HAP-1 (cell line): ENCODE data around the gene FAM32A.

ENCODE experiments used
- DNase-seq, 2 experiments: peaks; one replicate each; pipeline ENCODE4 v3.0.0-alpha.2; 2016 to 2020; ENCODE audit warnings: low spot score in 2 of 2
- H3K27me3 ChIP-seq: fragments of 250-450 bp; sonication (Bioruptor Pico); 2 replicates; pipeline ENCODE4 v1.5.1; 2020; ENCODE audit warnings: low read depth, mild to moderate bottlenecking, moderate library complexity
- H3K36me3 ChIP-seq: fragments of 250-450 bp; sonication (Bioruptor Pico); replicated peaks from 2 replicates; pipeline ENCODE4 v1.5.1; 2020; ENCODE audit warnings: mild to moderate bottlenecking
- H3K4me1 ChIP-seq: fragments of 250-450 bp; sonication (Bioruptor Pico); 2 replicates; pipeline ENCODE4 v1.5.1; 2020; ENCODE audit warnings: mild to moderate bottlenecking
- H3K4me3 ChIP-seq: fragments of 250-450 bp; sonication (Bioruptor Pico); 2 replicates; pipeline ENCODE4 v1.5.1; 2020; ENCODE audit warnings: mild to moderate bottlenecking, moderate library complexity
- H3K9me3 ChIP-seq: fragments of 250-450 bp; sonication (Bioruptor Pico); 2 replicates; pipeline ENCODE4 v1.5.1; 2020; ENCODE audit warnings: mild to moderate bottlenecking, moderate library complexity
- in situ Hi-C: fragments of 300-500 bp; cut with MboI; formaldehyde crosslinking; loops from 3 replicates; pipeline ENCODE4 v1.14.3; 2020; ENCODE audit warnings: low sequenced_read_pairs, inconsistent platforms, mixed read lengths

The FAM32A gene

DNA sequence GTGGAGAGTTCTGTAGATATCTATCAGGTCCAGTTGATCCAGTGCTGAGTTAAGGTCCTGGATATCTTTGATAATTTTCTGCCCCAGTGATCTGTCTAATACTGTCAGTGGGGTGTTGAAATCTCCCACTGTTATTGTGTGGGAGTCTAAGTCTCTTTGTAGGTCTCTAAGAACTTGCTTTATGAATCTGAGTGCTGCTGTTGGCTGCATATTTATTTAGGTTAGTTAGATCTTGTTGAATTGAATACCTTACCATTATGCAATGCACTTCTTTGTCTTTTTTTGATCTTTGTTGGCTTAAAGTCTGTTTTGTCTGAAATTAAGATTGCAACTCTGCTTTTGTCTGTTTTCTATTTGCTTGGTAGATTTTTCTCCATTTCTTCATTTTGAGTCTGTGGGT is 27.9 kb downstream of the FAM32A start:
- Histone ChIP-seq H3K36me3 (peaks cover 30% of the 10 kb centered on the region), H3K9me3 (no peaks in the 10 kb centered on the region), H3K4me1 (peaks cover 13% of the 10 kb centered on the region), H3K27me3 (no peaks in the 10 kb centered on the region), H3K4me3 (no peak overlapping the region)
- DNase-seq: no peak
- in situ Hi-C loops: no loop called here

GRCh38 chr19:16216744-16217670 is 31.8 kb downstream of the FAM32A start:
- H3K27me3 ChIP-seq: no peaks in the 10 kb centered on the region
- DNase-seq: no peak
- H3K4me3 ChIP-seq: no peak overlapping the region
- peaks cover 18% of the 10 kb centered on the region for H3K9me3 ChIP-seq
- H3K36me3 ChIP-seq: peaks cover 13% of the 10 kb centered on the region
- in situ Hi-C loops: no loop called here
- peaks cover 13% of the 10 kb centered on the region for H3K4me1 ChIP-seq

DNA sequence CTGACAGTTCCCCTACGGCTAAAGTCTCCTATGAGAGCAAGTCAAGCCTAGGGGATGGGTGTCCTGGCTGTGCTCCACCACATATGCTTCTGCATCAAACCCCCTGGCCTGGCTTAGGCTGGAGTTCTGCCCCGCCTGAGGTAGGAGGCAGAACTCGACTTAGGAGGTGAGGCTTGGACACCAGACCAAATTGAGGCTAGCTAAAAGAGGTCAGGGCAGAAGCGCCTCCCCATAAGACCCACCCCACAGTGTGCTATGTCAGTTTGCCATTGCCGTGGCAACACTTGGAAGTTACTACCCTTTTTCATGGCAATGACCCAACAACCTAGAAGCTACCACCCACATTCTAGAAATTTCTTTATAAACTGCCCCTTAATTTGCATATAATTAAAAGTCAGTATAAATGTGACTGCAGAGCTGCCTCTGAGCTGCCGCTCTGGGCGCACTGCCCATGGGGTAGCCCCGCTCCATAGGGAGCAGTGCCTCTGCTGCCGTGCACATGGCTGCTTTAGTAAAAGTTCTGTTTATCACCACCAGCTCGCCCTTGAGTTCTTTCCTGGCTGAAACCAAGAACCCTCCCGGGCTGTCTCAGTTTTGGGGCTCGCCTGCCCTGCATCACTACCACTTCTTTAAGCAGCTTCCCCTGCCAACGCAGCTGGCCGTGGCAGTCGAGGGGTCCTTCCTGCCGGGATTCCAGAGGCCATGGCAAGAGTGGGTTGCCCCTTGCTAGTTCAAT is 32.7 kb downstream of the FAM32A start:
- peaks cover 17% of the 10 kb centered on the region for H3K36me3 ChIP-seq
- in situ Hi-C loops: no loop called here
- no peak for DNase-seq

DNA sequence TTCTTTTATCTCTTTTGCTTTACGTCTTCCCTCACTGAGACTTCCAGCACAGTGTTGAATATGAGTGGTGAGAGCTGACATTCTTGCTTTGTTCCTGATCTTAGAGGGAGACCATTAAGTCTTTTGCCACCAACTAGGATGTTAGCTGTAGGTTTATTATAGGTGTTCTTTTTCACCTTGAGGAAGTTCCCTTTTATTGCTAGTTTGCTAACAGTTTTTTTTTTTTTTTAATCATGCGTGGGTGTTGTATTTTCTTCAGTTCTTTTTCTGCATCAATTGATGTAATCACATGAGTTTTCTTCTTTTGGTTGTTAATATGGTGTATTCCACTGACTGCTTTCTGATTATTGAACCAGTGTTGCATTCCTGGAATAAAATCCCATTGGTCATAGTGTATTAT is 33.6 kb downstream of the FAM32A start:
- H3K9me3 ChIP-seq: peaks cover 18% of the 10 kb centered on the region
- H3K4me3 ChIP-seq: no peak overlapping the region
- in situ Hi-C loops: no loop called here
- no peaks in the 10 kb centered on the region for H3K4me1 ChIP-seq
- DNase-seq: no peak
- H3K36me3 ChIP-seq: peaks cover 23% of the 10 kb centered on the region
- no peaks in the 10 kb centered on the region for H3K27me3 ChIP-seq

More for the DNA sequence above, 32.7 kb downstream of the FAM32A start:
- peaks cover 18% of the 10 kb centered on the region for H3K9me3 ChIP-seq
- no peak overlapping the region for H3K4me3 ChIP-seq
- no peaks in the 10 kb centered on the region for H3K27me3 ChIP-seq
- peaks cover 9% of the 10 kb centered on the region for H3K4me1 ChIP-seq

GRCh38 chr19:16222806-16223205 is 37.6 kb downstream of the FAM32A start:
- in situ Hi-C loops: no loop called here
- Histone ChIP-seq H3K36me3 (peaks cover 22% of the 10 kb centered on the region), H3K27me3 (no peaks in the 10 kb centered on the region), H3K4me3 (no peak overlapping the region), H3K9me3 (peaks cover 18% of the 10 kb centered on the region), H3K4me1 (no peaks in the 10 kb centered on the region)
- no peak for DNase-seq

DNA sequence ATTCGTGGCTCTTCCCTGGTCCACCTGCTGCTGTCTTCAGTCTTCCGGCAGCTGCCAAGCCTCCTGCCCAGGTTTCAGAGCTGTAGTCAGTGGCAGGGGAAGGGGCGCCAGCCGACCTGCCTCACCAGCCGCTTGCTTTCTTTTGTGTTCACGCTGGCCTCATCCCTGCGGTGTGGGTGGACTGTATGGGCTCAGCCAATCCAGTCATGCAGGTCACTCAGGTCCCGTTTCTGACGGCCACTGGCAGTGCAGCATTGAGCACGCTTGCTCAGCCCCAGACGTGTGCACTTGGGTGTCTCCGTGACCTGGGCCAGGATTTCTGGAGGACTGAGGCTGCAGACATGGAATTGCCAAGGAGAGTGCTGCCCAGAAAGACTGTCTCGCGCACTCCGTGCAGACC is 38.5 kb downstream of the FAM32A start:
- DNase-seq: no peak

DNA sequence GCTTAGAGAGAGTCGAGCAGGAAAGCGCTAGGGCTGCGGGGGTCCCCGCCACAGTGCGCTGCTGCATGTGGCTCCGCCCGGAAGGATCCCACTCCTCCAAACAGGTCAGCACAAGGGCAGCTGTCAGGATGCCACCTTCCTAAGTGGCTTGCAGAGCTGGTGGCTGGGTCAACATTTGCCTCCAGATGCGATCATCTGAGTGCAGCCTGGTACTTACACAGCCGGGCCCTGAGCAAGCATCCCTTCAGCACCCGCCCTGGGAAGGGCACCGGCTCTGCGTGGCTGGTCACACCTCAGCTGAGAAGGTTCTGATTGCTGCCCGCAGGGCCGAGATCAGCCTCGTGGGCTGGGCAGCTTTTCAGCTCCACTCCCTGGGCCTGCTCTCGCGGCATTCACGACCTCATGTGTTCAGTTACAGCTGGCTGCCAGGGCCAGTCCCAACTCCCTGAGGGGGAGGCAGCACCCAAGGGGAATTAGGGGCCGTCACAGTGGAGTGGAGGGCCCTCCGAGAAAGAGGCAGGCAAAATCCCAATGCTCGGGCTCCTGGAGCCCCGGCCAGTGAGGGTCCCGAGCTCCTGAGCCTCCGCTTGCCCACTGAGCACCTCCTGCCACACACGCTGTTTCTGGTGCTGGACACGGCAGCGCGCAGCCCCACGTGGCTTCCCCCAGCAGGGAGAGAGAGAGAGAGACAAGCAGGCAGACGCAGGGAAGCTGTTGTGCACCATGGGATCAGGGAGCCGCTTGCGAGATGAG is 39.3 kb downstream of the FAM32A start:
- peaks cover 18% of the 10 kb centered on the region for H3K9me3 ChIP-seq
- no peak for DNase-seq
- in situ Hi-C loops: no loop called here
- H3K4me1 ChIP-seq: no peaks in the 10 kb centered on the region
- peaks cover 22% of the 10 kb centered on the region for H3K36me3 ChIP-seq
- no peaks in the 10 kb centered on the region for H3K27me3 ChIP-seq
- H3K4me3 ChIP-seq: no peak overlapping the region

More for the DNA sequence above, 38.5 kb downstream of the FAM32A start:
- in situ Hi-C loops: no loop called here
- Histone ChIP-seq H3K4me3 (no peak overlapping the region), H3K36me3 (peaks cover 22% of the 10 kb centered on the region), H3K9me3 (peaks cover 18% of the 10 kb centered on the region), H3K27me3 (no peaks in the 10 kb centered on the region), H3K4me1 (no peaks in the 10 kb centered on the region)

DNA sequence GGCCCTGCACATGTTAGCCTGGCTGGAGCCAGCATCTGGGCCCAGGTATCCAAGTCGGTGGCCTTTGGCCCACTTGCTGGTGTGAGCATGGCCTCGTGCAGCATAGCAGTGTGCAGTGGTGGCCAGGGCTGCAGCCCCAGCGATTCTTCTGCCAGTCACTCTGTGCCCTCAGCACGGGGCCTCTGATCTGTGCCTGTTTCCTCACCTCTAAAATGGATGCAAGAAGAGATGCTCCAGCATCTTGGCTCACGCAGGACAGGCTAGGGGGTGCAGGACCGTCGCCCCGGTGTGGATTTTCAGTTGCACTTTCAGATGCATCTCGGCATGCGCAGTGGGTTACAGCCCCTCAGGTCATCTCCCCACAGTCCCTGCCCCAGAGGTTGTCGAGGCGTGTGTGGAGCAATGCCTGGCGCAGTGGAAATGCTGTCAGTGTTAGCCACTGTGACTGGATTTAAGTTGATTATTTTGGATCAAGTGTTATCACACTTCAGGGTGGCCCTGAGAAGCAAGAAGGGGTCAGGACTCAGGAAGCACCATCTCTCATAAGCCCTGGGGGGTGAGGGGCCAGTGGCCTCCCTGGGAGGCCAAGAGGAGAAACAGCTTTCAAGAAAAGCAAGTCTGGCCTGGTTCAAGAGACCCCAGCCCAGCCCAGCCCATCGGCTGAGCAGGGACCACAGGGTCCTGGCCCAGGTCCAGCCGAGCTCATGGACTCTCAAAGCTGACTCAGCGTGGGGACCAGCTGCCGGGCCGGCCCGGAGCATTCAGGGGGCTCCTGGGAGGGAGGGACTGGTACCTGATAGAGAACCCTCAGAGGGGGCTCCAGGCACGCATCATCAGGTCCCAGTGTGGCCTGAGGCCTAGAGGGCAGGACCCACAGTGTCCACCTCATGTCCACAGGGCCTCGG is 40.3 kb downstream of the FAM32A start:
- DNase-seq: no peak
- in situ Hi-C loops: no loop called here
- Histone ChIP-seq H3K36me3 (peaks cover 18% of the 10 kb centered on the region), H3K4me3 (no peak overlapping the region), H3K9me3 (peaks cover 9% of the 10 kb centered on the region), H3K27me3 (no peaks in the 10 kb centered on the region), H3K4me1 (no peaks in the 10 kb centered on the region)

- H3K36me3 ChIP-seq: peaks cover 15% of the 10 kb centered on the region
- H3K4me1 ChIP-seq: no peaks in the 10 kb centered on the region
- H3K4me3 ChIP-seq: no peak overlapping the region
- peaks cover 3% of the 10 kb centered on the region; the same call in 1 of the 2 replicates for H3K9me3 ChIP-seq
- in situ Hi-C loops: no loop called here
- no peak for DNase-seq
- no peaks in the 10 kb centered on the region for H3K27me3 ChIP-seq
Measured at GRCh38 chr19:16226184-16226591, 41.0 kb downstream of the FAM32A start.

GRCh38 chr19:16226878-16227836 is 41.9 kb downstream of the FAM32A start:
- in situ Hi-C loops: no loop called here
- H3K4me3 ChIP-seq: no peak overlapping the region
- no peaks in the 10 kb centered on the region for H3K9me3 ChIP-seq
- H3K4me1 ChIP-seq: no peaks in the 10 kb centered on the region
- H3K27me3 ChIP-seq: no peaks in the 10 kb centered on the region
- DNase-seq: no peak
- H3K36me3 ChIP-seq: peaks cover 15% of the 10 kb centered on the region

GRCh38 chr19:16227837-16228636 is 42.8 kb downstream of the FAM32A start:
- Histone ChIP-seq H3K4me3 (no peak overlapping the region), H3K4me1 (no peaks in the 10 kb centered on the region), H3K9me3 (no peaks in the 10 kb centered on the region), H3K27me3 (no peaks in the 10 kb centered on the region), H3K36me3 (peaks cover 7% of the 10 kb centered on the region; the same call in 1 of the 2 replicates)
- in situ Hi-C loops: no loop called here
- DNase-seq: no peak
